Loucy (cell line): Measurements from ENCODE around the gene WBP11.

ENCODE experiments used
- CTCF ChIP-seq: fragments of 200-600 bp; sonication (generic); conservative IDR thresholded peaks from 2 replicates; pipeline ENCODE4 v1.5.1; 2014; ENCODE audit warnings: mild to moderate bottlenecking, antibody characterized with exemption, low read length
- EZH2phosphoT487 ChIP-seq: fragments of 200-600 bp; IDR thresholded peaks from 2 replicates; pipeline ENCODE4 v1.6.1; 2018; ENCODE audit warnings: antibody characterized with exemption, mild to moderate bottlenecking, moderate library complexity, borderline replicate concordance

GRCh38 chr12:14795028-14795448 is 8.2 kb downstream of the WBP11 start:
- TF ChIP-seq CTCF (no peak), EZH2phosphoT487 (no peak)
